ENCODE results near the gene ZNRF3.

Gene ZNRF3

GRCh38 chr22:29093501-29094300 is 210.3 kb downstream of the ZNRF3 start:
- DNase-seq, result no peak

- DNase-seq, result no peak
Observed at GRCh38 chr22:29095459-29095858, 212.1 kb downstream of the ZNRF3 start.

GRCh38 chr22:29096736-29097669 is 213.6 kb downstream of the ZNRF3 start:
- DNase-seq, result no peak

GRCh38 chr22:29098296-29098695 is 214.9 kb downstream of the ZNRF3 start:
- DNase-seq, result no peak

- DNase-seq, result no peak
Observed at GRCh38 chr22:29102300-29102699, 218.9 kb downstream of the ZNRF3 start.

- no peak for DNase-seq
Observed at GRCh38 chr22:29103121-29103520, 219.7 kb downstream of the ZNRF3 start.

GRCh38 chr22:29105468-29105867 is 222.1 kb downstream of the ZNRF3 start:
- DNase-seq, result no peak

GRCh38 chr22:29106839-29107238 is 223.5 kb downstream of the ZNRF3 start:
- no peak for DNase-seq

Measured in inflammatory macrophage (primary cell).